Measurements from ENCODE around the gene EML1.

EML1 gene

DNA sequence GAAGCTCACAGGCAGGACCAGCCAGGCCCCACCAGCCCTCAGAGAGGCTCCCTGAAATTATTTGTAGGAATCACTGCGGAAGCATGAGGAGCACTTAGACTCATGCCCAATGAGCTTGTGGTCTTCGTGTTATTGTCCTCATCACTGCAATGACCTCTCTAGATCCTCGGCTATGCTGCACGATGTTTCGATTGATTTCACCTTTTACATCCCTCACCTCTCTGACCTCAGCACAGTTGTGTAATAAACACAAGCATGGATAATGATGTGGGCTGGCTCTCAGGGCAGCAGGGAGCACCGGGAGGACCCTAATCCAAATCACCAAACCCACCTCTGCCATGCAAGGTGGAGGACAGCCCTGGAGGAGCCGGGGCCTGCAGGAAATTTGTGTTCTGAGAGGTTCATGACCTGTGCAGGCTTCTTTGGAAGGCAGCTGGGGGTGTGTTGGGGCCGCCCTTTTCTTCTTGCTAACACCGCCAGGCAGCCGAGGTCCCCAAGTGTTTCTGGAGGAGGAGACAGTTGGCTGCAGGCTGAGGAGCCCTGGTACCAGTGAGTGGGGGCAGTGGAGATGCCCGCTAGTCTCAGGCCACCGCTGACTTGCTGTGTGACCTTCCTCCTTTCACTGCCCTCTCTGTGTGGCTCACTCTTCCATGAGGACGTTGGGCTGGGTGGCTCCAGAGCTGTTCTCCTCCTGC, 29.5 kb upstream of the EML1 start:
- ATAC-seq (ENCODE audit: low read depth) (no peak), DNase-seq (ENCODE audit: low spot score in 2 of 2) (no peak)
- Mint-ChIP-seq H3K27me3 (peaks cover 5% of the 10 kb centered on the region), H3K9me3 (peaks cover 1% of the 10 kb centered on the region), H3K36me3 (no peaks in the 10 kb centered on the region), H3K27ac (no peak overlapping the region), H3K4me1 (no peaks in the 10 kb centered on the region), H3K4me3 (no peak overlapping the region)

DNA sequence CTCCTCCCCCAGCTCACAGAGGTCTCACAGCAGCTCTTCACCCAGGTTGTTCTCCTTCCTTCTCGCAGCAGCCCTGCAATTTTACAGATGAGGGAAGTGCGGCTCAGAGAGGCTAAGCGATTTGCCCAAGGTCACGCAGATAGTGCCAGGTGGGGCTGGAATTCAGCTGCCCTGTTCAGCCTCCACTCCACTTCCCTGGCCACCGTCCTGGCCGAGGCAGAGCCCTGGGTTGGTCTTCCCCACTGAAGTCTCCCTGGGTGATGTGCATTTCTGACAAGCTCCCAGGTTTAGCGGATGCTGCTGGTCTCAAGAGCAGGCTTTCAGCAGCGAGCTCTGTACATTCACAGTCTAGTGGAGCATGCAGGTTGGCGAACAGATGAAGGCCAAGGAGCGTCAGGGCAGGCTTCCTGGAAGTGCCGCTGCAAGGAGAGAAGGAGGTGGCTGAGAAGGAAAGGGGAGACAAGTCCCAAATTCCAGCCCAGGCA, 28.9 kb upstream of the EML1 start:
- DNase-seq (ENCODE audit: low spot score in 2 of 2) = no peak
- peaks cover 1% of the 10 kb centered on the region for H3K9me3 Mint-ChIP-seq
- H3K36me3 Mint-ChIP-seq = no peaks in the 10 kb centered on the region
- H3K27me3 Mint-ChIP-seq = peaks cover 4% of the 10 kb centered on the region
- ATAC-seq (ENCODE audit: low read depth) = no peak
- no peak overlapping the region for H3K27ac Mint-ChIP-seq
- no peak overlapping the region for H3K4me3 Mint-ChIP-seq
- no peaks in the 10 kb centered on the region for H3K4me1 Mint-ChIP-seq

GRCh38 chr14:99768381-99768780, 24.8 kb upstream of the EML1 start:
- ATAC-seq (ENCODE audit: low read depth) (no peak), DNase-seq (ENCODE audit: low spot score in 2 of 2) (no peak)
- Mint-ChIP-seq H3K4me3 (no peak overlapping the region), H3K4me1 (no peaks in the 10 kb centered on the region), H3K9me3 (peaks cover 7% of the 10 kb centered on the region), H3K27ac (no peak overlapping the region), H3K36me3 (peaks cover 2% of the 10 kb centered on the region), H3K27me3 (peaks cover 6% of the 10 kb centered on the region)

DNA sequence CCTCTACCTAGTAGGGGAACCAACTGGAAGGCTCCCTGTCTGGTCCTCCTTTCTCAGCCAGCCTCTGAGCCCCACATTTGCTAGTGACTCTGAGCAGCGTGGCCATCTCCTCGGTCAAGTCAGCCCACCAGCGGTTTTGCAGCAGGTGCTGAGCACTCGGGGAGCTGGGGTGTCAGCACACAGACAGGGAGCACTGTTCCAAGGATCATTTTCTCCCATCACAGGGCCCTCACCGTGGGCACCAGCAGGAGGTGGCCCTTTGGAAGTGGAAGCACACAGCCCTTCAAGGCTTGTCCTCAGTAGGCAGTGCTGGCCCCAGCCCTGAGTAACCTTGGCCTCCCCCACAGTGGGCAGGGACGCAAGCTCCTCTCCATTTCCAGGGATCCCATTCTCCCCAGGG, 24.1 kb upstream of the EML1 start:
- Mint-ChIP-seq H3K4me1 (no peaks in the 10 kb centered on the region), H3K9me3 (peaks cover 7% of the 10 kb centered on the region), H3K27me3 (peaks cover 6% of the 10 kb centered on the region), H3K36me3 (peaks cover 2% of the 10 kb centered on the region), H3K4me3 (no peak overlapping the region), H3K27ac (no peak overlapping the region)
- no peak for DNase-seq (ENCODE audit: low spot score in 2 of 2)
- ATAC-seq (ENCODE audit: low read depth) = no peak

DNA sequence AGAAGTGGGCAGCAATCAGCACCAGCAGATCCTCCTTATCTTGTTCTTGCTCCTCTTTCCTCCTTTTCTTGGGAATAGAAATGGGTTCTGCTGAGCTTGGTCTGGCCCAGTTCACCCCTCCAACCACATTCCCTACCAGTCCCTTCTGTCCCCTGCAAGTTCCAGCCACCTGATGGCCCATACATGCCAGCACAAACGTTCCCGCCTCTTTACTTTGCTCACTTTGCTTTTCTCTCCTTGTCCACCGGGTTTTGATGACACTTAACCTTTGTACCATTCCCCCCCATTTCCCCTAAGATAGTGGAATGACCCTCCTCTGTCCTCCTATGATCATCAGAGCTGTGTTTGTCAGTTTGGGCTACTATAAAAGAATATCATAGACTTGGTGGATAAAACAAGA, 23.4 kb upstream of the EML1 start:
- H3K4me1 Mint-ChIP-seq = no peaks in the 10 kb centered on the region
- peaks cover 7% of the 10 kb centered on the region for H3K9me3 Mint-ChIP-seq
- DNase-seq (ENCODE audit: low spot score in 2 of 2) = no peak
- H3K27ac Mint-ChIP-seq = no peak overlapping the region
- no peak for ATAC-seq (ENCODE audit: low read depth)
- H3K36me3 Mint-ChIP-seq = peaks cover 2% of the 10 kb centered on the region
- H3K4me3 Mint-ChIP-seq = no peak overlapping the region
- H3K27me3 Mint-ChIP-seq = peaks cover 6% of the 10 kb centered on the region

DNA sequence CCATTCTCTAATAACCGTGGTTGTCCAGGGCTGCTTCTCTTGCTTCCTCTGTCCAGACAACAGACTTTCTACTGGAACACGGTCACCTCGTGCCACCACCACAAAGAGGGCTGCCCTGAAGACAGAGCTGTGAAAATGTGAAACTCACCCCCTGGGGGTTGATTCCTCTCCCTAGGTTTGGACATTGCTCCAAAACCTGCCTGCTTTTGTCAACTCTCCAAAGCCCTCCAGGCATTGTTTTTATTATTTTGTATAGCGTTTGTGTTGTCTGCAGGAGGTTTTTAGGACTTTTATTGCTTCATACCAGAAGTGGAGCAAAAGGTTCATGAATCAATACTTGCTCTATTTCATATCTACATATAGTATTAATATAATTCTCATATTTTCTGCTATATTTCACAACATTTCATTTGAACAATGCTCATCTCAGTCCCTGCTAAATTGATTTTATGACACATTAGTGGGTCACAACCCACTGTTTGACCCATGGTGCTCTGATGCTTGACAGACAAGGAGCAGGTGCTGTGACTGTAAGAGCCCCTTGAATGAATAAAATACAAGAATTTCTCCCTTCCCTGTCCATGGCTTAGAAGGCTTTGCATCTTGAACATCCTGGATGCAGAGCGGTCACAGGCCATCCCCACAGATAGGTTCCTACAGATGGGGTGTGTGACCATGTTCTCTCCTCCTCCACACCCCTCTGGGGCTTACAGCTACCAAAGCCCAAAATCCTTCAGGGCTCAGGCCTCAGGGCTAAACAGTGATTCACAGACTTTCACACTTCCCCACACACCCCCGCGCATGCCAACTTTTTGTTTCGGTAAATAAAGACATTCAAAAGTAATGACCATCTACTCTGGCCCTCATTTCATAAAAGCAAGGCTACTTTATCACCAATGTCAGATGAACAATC, 20.6 kb upstream of the EML1 start:
- peaks cover 12% of the 10 kb centered on the region for H3K27me3 Mint-ChIP-seq
- no peak overlapping the region for H3K4me3 Mint-ChIP-seq
- no peak for ATAC-seq (ENCODE audit: low read depth)
- H3K9me3 Mint-ChIP-seq = peaks cover 7% of the 10 kb centered on the region
- H3K4me1 Mint-ChIP-seq = no peaks in the 10 kb centered on the region
- DNase-seq (ENCODE audit: low spot score in 2 of 2) = no peak
- peaks cover 2% of the 10 kb centered on the region for H3K36me3 Mint-ChIP-seq
- no peak overlapping the region for H3K27ac Mint-ChIP-seq

GRCh38 chr14:99773521-99774497, 19.4 kb upstream of the EML1 start:
- Mint-ChIP-seq H3K27me3 (peaks cover 9% of the 10 kb centered on the region), H3K4me3 (no peak overlapping the region), H3K4me1 (no peaks in the 10 kb centered on the region), H3K9me3 (peaks cover 12% of the 10 kb centered on the region), H3K27ac (no peak overlapping the region), H3K36me3 (peaks cover 2% of the 10 kb centered on the region)
- ATAC-seq (ENCODE audit: low read depth) = no peak
- DNase-seq (ENCODE audit: low spot score in 2 of 2) = no peak

- Mint-ChIP-seq H3K4me3 (no peak overlapping the region), H3K4me1 (no peaks in the 10 kb centered on the region), H3K27me3 (peaks cover 12% of the 10 kb centered on the region), H3K27ac (no peak overlapping the region), H3K9me3 (peaks cover 20% of the 10 kb centered on the region), H3K36me3 (peaks cover 5% of the 10 kb centered on the region)
- no peak for DNase-seq (ENCODE audit: low spot score in 2 of 2)
- ATAC-seq (ENCODE audit: low read depth) = no peak
These were observed 18.5 kb upstream of the EML1 start for GRCh38 chr14:99774556-99775307.

DNA sequence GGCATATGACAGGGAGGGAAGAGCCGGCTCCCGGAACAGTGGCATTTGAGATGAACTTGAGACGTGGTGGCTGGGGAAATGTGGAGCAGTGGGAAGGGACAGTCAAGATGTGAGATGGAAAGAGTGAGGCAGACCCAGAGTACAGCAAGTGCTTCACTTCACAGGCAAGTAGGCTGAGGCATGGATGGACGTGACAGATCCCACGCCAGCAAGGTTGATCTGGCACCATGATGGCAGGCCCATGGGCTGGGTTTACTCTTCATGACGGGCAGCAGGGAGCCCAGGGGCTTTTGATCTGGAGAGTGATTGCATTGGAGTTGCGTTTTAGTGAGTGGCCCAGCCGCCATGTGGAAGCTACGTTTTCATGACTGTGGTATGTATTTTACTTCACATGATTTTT, 17.9 kb upstream of the EML1 start:
- Mint-ChIP-seq H3K27ac (no peak overlapping the region), H3K27me3 (peaks cover 12% of the 10 kb centered on the region), H3K4me1 (no peaks in the 10 kb centered on the region), H3K36me3 (peaks cover 5% of the 10 kb centered on the region), H3K4me3 (no peak overlapping the region), H3K9me3 (peaks cover 17% of the 10 kb centered on the region)
- DNase-seq (ENCODE audit: low spot score in 2 of 2) (no peak), ATAC-seq (ENCODE audit: low read depth) (no peak)

DNA sequence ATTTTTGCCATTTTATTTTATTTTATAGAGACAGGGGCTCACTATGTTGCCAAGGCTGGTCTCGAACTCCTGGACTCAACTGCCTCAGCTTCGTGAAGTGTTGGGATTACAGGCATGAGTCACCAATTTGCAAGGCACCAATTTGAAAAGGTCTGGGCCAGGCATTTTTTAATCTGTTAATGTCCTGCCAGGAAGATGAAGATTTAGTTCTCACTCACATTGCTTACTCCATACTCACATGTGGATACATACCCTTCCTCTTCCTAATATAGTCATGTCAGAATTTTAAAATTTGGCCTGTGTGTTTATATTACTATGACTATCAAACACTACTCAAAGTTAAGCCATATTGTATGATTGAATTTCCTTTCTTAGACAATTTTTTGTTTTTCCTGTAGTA, 15.3 kb upstream of the EML1 start:
- DNase-seq (ENCODE audit: low spot score in 2 of 2) (no peak), ATAC-seq (ENCODE audit: low read depth) (no peak)
- peaks cover 20% of the 10 kb centered on the region for H3K9me3 Mint-ChIP-seq
- peaks cover 4% of the 10 kb centered on the region for H3K36me3 Mint-ChIP-seq
- H3K4me1 Mint-ChIP-seq = no peaks in the 10 kb centered on the region
- H3K27ac Mint-ChIP-seq = no peak overlapping the region
- H3K4me3 Mint-ChIP-seq = no peak overlapping the region
- H3K27me3 Mint-ChIP-seq = peaks cover 15% of the 10 kb centered on the region

DNA sequence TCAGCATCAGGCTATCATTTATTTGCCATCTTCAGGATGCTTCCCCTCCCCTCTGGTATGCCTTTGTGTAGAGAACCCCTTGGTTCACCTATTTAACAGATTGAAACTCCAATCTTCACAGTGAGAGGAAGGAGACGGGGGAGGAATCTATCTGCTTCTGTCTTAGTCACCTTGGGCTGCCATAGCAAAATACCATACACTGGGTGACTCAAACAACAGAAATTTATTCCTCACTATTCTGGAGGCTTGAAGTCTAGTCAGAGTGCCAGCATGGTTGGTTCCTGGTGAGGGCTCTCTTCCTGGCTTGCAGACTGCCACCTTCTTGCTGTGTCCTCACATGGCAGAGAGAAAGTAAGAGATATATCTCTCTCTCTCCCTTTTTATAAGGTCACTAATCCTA, 13.5 kb upstream of the EML1 start:
- H3K27ac Mint-ChIP-seq = no peak overlapping the region
- H3K36me3 Mint-ChIP-seq = peaks cover 4% of the 10 kb centered on the region
- peaks cover 20% of the 10 kb centered on the region for H3K9me3 Mint-ChIP-seq
- ATAC-seq (ENCODE audit: low read depth) (no peak), DNase-seq (ENCODE audit: low spot score in 2 of 2) (no peak)
- no peak overlapping the region for H3K4me3 Mint-ChIP-seq
- H3K27me3 Mint-ChIP-seq = peaks cover 15% of the 10 kb centered on the region
- no peaks in the 10 kb centered on the region for H3K4me1 Mint-ChIP-seq

DNA sequence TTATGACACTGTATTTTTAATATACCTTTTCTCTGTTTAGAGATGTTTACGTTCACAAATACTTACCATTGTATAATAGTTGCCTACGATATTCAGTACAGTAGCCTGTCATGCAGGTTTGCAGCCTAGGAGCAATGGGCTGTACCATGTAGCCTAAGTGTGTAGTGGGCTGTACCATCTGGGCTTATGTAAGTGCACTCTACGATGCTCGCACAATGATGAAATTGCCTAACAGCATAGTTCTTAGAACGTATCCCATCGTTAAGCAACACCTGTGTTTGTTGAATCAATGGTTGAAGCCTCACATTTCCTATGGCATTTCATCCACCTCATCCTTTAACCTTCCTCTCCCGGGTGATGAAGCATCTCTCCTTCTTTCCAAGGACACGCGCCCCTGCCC, 12.5 kb upstream of the EML1 start:
- H3K36me3 Mint-ChIP-seq = peaks cover 4% of the 10 kb centered on the region
- H3K27ac Mint-ChIP-seq = no peak overlapping the region
- H3K27me3 Mint-ChIP-seq = peaks cover 11% of the 10 kb centered on the region
- H3K4me1 Mint-ChIP-seq = no peaks in the 10 kb centered on the region
- peaks cover 20% of the 10 kb centered on the region for H3K9me3 Mint-ChIP-seq
- no peak for DNase-seq (ENCODE audit: low spot score in 2 of 2)
- no peak overlapping the region for H3K4me3 Mint-ChIP-seq
- no peak for ATAC-seq (ENCODE audit: low read depth)

GRCh38 chr14:99781091-99781490, 12.1 kb upstream of the EML1 start:
- DNase-seq (ENCODE audit: low spot score in 2 of 2) (no peak), ATAC-seq (ENCODE audit: low read depth) (no peak)
- no peak overlapping the region for H3K27ac Mint-ChIP-seq

More at GRCh38 chr14:99781091-99781490, 12.1 kb upstream of the EML1 start:
- Mint-ChIP-seq H3K9me3 (peaks cover 20% of the 10 kb centered on the region), H3K4me3 (no peak overlapping the region), H3K36me3 (peaks cover 4% of the 10 kb centered on the region), H3K4me1 (no peaks in the 10 kb centered on the region), H3K27me3 (peaks cover 12% of the 10 kb centered on the region)

All from memory B cell (primary cell).